T47D (cell line): ENCODE results near the gene ANKDD1A.

Experiments used
- DNase-seq, 2 experiments: peaks; one replicate each; pipeline versions ENCODE4 v3.0.0 to v3.0.0-alpha.2; 2011 to 2012; ENCODE audit warnings: low read depth in 1 of 2, low spot score in 1 of 2
- JUND ChIP-seq: IDR thresholded peaks from 2 replicates; pipeline ENCODE4 v1.6.1; 2012; ENCODE audit warnings: low read depth
- in situ Hi-C: cut with HindIII; loops from 2 replicates; pipeline ENCODE4 v1.10.0; 2016; ENCODE audit warnings: low sequenced_read_pairs, low pct_unique_long_range_greater_than_20kb

Gene ANKDD1A

GRCh38 chr15:64901914-64902313, 9.8 kb upstream of the ANKDD1A start:
- in situ Hi-C loops: no loop called here
- no peak for DNase-seq
- no peak for TF ChIP-seq JUND

GRCh38 chr15:64902863-64903262, 8.8 kb upstream of the ANKDD1A start:
- no peak for DNase-seq
- no peak for TF ChIP-seq JUND
- in situ Hi-C loops: no loop called here

GRCh38 chr15:64903326-64903950, 8.3 kb upstream of the ANKDD1A start:
- in situ Hi-C loops: no loop called here
- TF ChIP-seq JUND: no peak
- no peak for DNase-seq

GRCh38 chr15:64904189-64904588, 7.5 kb upstream of the ANKDD1A start:
- in situ Hi-C loops: no loop called here
- DNase-seq: no peak
- no peak for TF ChIP-seq JUND

GRCh38 chr15:64905119-64905831, 6.4 kb upstream of the ANKDD1A start:
- in situ Hi-C loops: no loop called here
- no peak for DNase-seq
- no peak for TF ChIP-seq JUND

- in situ Hi-C loops: no loop called here
- TF ChIP-seq JUND: no peak
- DNase-seq: no peak
Observed at GRCh38 chr15:64905941-64906340, 5.8 kb upstream of the ANKDD1A start.

DNA sequence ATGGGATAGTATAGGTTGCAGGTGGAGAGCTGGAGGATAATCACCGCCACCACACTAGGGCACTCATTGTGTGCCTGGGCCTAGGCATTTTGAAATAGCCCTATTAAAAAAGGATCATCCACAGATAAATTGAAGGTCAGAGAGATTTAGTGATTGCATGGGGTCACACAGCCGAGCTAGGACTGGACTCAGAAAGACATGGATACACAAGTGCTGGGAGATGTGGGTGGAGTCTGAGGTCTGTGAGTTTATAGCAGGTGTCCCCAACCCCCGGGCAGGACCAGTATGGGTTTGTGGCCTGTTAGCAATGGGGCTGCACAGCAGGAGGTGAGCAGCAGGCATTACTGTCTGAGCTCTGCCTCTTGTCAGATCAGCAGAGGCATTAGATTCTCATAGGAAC, 5.3 kb upstream of the ANKDD1A start:
- in situ Hi-C loops: no loop called here
- TF ChIP-seq JUND: no peak
- DNase-seq: no peak

DNA sequence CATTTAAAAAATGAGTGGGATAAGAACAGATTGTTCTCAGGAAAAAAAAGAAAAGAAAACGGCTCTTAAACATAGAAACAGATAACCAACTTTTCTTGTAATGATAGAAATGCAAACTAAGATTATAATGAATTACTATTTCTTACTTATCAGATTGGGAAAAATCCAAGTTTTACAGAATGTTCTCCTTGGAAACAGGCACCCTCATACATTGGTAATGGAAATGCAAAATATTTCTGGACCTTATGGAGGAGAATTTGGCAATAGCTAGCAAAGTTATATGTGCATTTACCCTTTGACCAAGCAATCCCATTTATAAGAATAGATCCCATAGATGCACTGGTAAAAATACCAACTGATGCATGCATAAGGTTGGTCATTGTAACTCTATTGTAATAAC, 3.7 kb upstream of the ANKDD1A start:
- TF ChIP-seq JUND: no peak
- no peak for DNase-seq
- in situ Hi-C loops: no loop called here

DNA sequence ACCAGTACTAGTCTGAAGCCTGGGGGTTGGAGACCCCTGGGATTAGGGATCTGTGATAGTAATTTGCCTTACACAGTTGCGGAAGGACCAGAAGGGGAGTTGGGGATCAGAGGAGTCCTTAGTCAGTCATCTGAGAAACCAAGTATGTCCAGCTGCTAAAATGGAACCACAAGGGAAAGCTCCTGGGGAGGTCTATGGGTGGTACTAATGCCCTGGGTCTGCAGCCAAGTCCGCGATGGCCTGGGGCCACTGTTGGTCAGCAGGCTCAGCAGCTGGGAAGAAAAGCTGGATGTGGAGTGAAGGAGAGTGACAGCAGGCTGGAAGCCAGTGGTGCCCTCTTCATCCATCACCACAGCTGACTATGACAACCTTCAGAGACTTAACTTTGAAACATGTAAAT, 2.2 kb upstream of the ANKDD1A start:
- TF ChIP-seq JUND: no peak
- in situ Hi-C loops: no loop called here
- no peak for DNase-seq

GRCh38 chr15:64912379-64913325, 950 bp downstream of the ANKDD1A start:
- DNase-seq: no peak
- in situ Hi-C loops: no loop called here
- TF ChIP-seq JUND: no peak

GRCh38 chr15:64915518-64916227, 4.0 kb downstream of the ANKDD1A start:
- DNase-seq: no peak
- TF ChIP-seq JUND: no peak
- in situ Hi-C loops: no loop called here

DNA sequence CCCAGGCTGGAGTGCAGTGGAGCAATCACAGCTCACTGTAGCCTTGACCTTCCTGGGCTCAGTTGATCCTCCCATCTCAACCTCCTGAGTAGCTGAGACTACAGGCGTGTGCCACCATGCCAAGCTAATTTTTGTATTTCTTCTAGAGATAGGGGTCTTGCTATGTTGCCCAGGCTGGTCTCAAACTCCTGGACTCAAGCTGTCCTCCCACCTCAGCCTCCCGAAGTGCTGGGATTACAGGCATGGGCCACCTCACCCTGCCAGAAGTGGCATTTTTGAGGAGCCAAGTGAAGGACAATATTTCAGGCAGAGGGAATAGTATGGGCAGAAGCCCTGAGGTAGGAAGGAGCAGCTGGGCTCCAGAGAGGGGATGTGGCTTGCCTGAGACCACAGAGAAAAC, 4.7 kb downstream of the ANKDD1A start:
- no peak for DNase-seq
- no peak for TF ChIP-seq JUND
- in situ Hi-C loops: no loop called here
